ENCODE results near the gene SEZ6. TPM values are rescaled to one million over a fixed set of nuclear protein-coding genes. Genes with fewer than 3 reads are reported as not detected.

SEZ6 gene
- total RNA-seq, 1 donor: 0.94 TPM

- H3K4me3 ChIP-seq (ENCODE audit: low read length): no peak overlapping the region
- H3K4me1 ChIP-seq (ENCODE audit: insufficient read depth, low read length): peaks cover 9% of the 10 kb centered on the region
- H3K9me3 ChIP-seq (ENCODE audit: low read depth, low read length): no peaks in the 10 kb centered on the region
- H3K27me3 ChIP-seq (ENCODE audit: insufficient read depth, low read length): peaks cover 37% of the 10 kb centered on the region
These were observed 14.7 kb upstream of the SEZ6 start for GRCh38 chr17:29020576-29020975.

- peaks cover 37% of the 10 kb centered on the region for H3K27me3 ChIP-seq (ENCODE audit: insufficient read depth, low read length)
- H3K4me1 ChIP-seq (ENCODE audit: insufficient read depth, low read length): peaks cover 9% of the 10 kb centered on the region
- H3K9me3 ChIP-seq (ENCODE audit: low read depth, low read length): no peaks in the 10 kb centered on the region
- no peak overlapping the region for H3K4me3 ChIP-seq (ENCODE audit: low read length)
These were observed 13.8 kb upstream of the SEZ6 start for GRCh38 chr17:29019475-29020181.

- H3K27me3 ChIP-seq (ENCODE audit: insufficient read depth, low read length): peaks cover 37% of the 10 kb centered on the region
- no peaks in the 10 kb centered on the region for H3K9me3 ChIP-seq (ENCODE audit: low read depth, low read length)
- H3K4me1 ChIP-seq (ENCODE audit: insufficient read depth, low read length): peaks cover 9% of the 10 kb centered on the region
- no peak overlapping the region for H3K4me3 ChIP-seq (ENCODE audit: low read length)
These were observed 13.1 kb upstream of the SEZ6 start for GRCh38 chr17:29018788-29019474.

- Histone ChIP-seq H3K27me3 (ENCODE audit: insufficient read depth, low read length) (peaks cover 37% of the 10 kb centered on the region), H3K4me3 (ENCODE audit: low read length) (no peak overlapping the region), H3K4me1 (ENCODE audit: insufficient read depth, low read length) (peaks cover 9% of the 10 kb centered on the region), H3K9me3 (ENCODE audit: low read depth, low read length) (no peaks in the 10 kb centered on the region)
These were observed 10.7 kb upstream of the SEZ6 start for GRCh38 chr17:29016345-29017210.

- Histone ChIP-seq H3K4me1 (ENCODE audit: insufficient read depth, low read length) (peaks cover 5% of the 10 kb centered on the region), H3K9me3 (ENCODE audit: low read depth, low read length) (no peaks in the 10 kb centered on the region), H3K4me3 (ENCODE audit: low read length) (no peak overlapping the region), H3K27me3 (ENCODE audit: insufficient read depth, low read length) (peaks cover 22% of the 10 kb centered on the region)
These were observed 8.9 kb upstream of the SEZ6 start for GRCh38 chr17:29014716-29015115.

GRCh38 chr17:29012535-29012934, 6.7 kb upstream of the SEZ6 start:
- no peaks in the 10 kb centered on the region for H3K9me3 ChIP-seq (ENCODE audit: low read depth, low read length)
- no peaks in the 10 kb centered on the region for H3K4me1 ChIP-seq (ENCODE audit: insufficient read depth, low read length)
- H3K27me3 ChIP-seq (ENCODE audit: insufficient read depth, low read length): peaks cover 14% of the 10 kb centered on the region
- no peak overlapping the region for H3K4me3 ChIP-seq (ENCODE audit: low read length)

GRCh38 chr17:29010586-29010985, 4.8 kb upstream of the SEZ6 start:
- peaks cover 26% of the 10 kb centered on the region for H3K27me3 ChIP-seq (ENCODE audit: insufficient read depth, low read length)

GRCh38 chr17:29010129-29010528, 4.3 kb upstream of the SEZ6 start:
- H3K4me3 ChIP-seq (ENCODE audit: low read length): no peak overlapping the region
- H3K27me3 ChIP-seq (ENCODE audit: insufficient read depth, low read length): peaks cover 28% of the 10 kb centered on the region
- H3K4me1 ChIP-seq (ENCODE audit: insufficient read depth, low read length): no peaks in the 10 kb centered on the region
- no peaks in the 10 kb centered on the region for H3K9me3 ChIP-seq (ENCODE audit: low read depth, low read length)

More at GRCh38 chr17:29010586-29010985, 4.8 kb upstream of the SEZ6 start:
- Histone ChIP-seq H3K9me3 (ENCODE audit: low read depth, low read length) (no peaks in the 10 kb centered on the region), H3K4me1 (ENCODE audit: insufficient read depth, low read length) (no peaks in the 10 kb centered on the region), H3K4me3 (ENCODE audit: low read length) (no peak overlapping the region)

- no peaks in the 10 kb centered on the region for H3K9me3 ChIP-seq (ENCODE audit: low read depth, low read length)
- peaks cover 44% of the 10 kb centered on the region for H3K27me3 ChIP-seq (ENCODE audit: insufficient read depth, low read length)
- no peak overlapping the region for H3K4me3 ChIP-seq (ENCODE audit: low read length)
- no peaks in the 10 kb centered on the region for H3K4me1 ChIP-seq (ENCODE audit: insufficient read depth, low read length)
These were observed 2.8 kb upstream of the SEZ6 start for GRCh38 chr17:29008591-29008990.

GRCh38 chr17:29007860-29008455, 2.1 kb upstream of the SEZ6 start:
- Histone ChIP-seq H3K27me3 (ENCODE audit: insufficient read depth, low read length) (peaks cover 48% of the 10 kb centered on the region), H3K4me1 (ENCODE audit: insufficient read depth, low read length) (no peaks in the 10 kb centered on the region), H3K4me3 (ENCODE audit: low read length) (no peak overlapping the region), H3K9me3 (ENCODE audit: low read depth, low read length) (no peaks in the 10 kb centered on the region)

GRCh38 chr17:29007456-29007855, 1.6 kb upstream of the SEZ6 start:
- Histone ChIP-seq H3K27me3 (ENCODE audit: insufficient read depth, low read length) (peaks cover 48% of the 10 kb centered on the region), H3K9me3 (ENCODE audit: low read depth, low read length) (no peaks in the 10 kb centered on the region), H3K4me1 (ENCODE audit: insufficient read depth, low read length) (no peaks in the 10 kb centered on the region), H3K4me3 (ENCODE audit: low read length) (no peak overlapping the region)

- H3K4me3 ChIP-seq (ENCODE audit: low read length): no peak overlapping the region
- no peaks in the 10 kb centered on the region for H3K9me3 ChIP-seq (ENCODE audit: low read depth, low read length)
- H3K4me1 ChIP-seq (ENCODE audit: insufficient read depth, low read length): no peaks in the 10 kb centered on the region
- H3K27me3 ChIP-seq (ENCODE audit: insufficient read depth, low read length): peaks cover 48% of the 10 kb centered on the region
These were observed 1.6 kb downstream of the SEZ6 start for GRCh38 chr17:29004081-29004692.

GRCh38 chr17:29003289-29003688, 2.5 kb downstream of the SEZ6 start:
- Histone ChIP-seq H3K27me3 (ENCODE audit: insufficient read depth, low read length) (peaks cover 44% of the 10 kb centered on the region), H3K4me3 (ENCODE audit: low read length) (no peak overlapping the region), H3K4me1 (ENCODE audit: insufficient read depth, low read length) (no peaks in the 10 kb centered on the region), H3K9me3 (ENCODE audit: low read depth, low read length) (no peaks in the 10 kb centered on the region)

- H3K4me1 ChIP-seq (ENCODE audit: insufficient read depth, low read length): no peaks in the 10 kb centered on the region
- peaks cover 42% of the 10 kb centered on the region for H3K27me3 ChIP-seq (ENCODE audit: insufficient read depth, low read length)
- no peaks in the 10 kb centered on the region for H3K9me3 ChIP-seq (ENCODE audit: low read depth, low read length)
- no peak overlapping the region for H3K4me3 ChIP-seq (ENCODE audit: low read length)
These were observed 3.0 kb downstream of the SEZ6 start for GRCh38 chr17:29002811-29003210.

Data from mononuclear cell (primary cell).